ELF-1 (cell line): ENCODE results near the gene HACL1.
A peak's percentile ranks its signal among the peaks of the same experiment; 100 is the strongest.
"Not testable (repeated sequence)": the region's sequence is repeated elsewhere in the genome, so short reads cannot be mapped to it uniquely, and the experiment has no call there.

Experiments
- DNase-seq: peaks from one replicate; pipeline ENCODE4 v3.0.0-alpha.2; 2016; ENCODE audit warnings: low read depth, low spot score

HACL1 gene

DNA sequence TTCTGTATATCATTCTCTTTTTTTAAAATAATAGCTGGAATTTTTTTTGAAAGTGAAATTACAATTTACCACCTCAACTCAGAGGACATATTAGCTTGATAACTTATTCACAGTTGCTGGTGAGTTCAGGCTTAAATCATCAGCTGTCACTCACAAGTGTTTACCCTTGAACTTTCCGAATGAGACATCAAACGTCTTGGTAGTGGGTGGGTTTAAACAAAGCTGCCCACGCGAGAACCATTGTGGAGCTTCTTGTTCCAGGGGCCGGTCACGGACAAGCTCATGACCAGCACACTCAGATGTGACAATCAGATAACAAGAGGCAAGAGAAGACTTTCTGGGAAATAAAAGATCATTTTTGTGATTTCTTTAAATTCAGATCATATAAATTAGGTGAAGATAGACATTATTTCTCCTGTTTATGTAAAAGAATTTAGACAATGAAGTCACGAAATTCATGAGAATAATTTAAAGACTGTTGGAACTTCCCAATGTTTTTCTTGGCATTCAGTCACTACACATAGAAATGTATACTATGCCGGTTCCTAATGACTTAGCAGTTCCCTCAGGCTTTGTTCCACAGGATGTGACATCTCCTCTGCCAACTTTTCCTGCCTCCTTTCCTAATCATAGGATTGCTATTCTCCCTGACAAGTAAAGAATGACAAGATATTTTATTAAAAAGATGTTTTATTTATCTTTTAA is 29.4 kb upstream of the HACL1 start:
- DNase-seq = no peak

DNA sequence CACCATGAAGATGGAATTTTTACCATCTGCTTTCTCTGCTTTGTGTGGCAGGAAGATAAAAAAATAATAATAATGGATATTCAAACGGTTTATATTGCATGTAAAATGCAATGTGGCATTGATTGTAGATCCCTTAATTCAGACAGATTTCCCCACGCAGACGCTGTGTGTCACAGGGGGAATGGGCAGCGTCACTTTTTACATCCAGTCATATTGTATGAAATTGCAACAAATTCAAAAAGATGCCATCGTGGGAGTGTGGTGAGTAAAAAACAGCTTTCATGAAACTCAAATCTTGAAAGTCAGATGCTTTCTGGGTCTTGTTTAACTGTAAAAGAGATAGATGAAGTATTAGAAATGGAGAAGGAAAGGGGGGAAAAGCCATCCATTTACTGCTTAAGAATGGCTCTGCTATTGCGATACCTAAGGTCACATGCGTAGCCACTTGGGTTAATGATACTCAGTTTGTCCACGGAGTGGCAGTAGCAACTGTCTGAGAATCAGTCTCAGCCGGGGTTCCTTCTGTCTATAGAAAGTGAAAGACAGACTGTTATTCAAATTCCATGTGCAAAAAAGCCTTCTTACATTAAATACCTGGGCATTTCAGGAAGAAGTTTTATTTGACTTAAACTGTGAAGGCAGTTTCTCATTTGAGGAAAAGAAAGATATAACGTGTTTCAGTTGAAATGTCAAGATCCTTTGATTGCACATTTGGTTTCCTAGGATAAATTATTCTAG is 28.7 kb upstream of the HACL1 start:
- peak; percentile 35 for DNase-seq

DNA sequence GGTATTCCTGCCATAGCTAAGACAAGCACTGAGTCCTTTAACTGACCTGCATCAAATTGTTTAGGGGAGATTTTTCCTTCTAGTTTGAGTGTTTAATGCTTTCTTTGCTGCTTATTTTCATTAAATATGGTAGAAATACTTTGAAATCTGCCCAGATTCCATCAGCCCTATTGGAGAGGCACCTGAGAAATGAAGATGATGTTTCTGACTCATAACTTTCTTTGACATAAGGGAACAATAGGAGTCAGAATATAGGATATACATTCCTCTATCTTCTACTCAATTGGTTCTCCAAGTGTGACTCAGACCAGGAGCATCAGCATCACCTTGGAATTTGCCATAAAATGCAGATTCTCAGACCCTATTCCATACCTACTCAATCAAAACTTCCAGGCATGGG is 27.6 kb upstream of the HACL1 start:
- no peak for DNase-seq

DNA sequence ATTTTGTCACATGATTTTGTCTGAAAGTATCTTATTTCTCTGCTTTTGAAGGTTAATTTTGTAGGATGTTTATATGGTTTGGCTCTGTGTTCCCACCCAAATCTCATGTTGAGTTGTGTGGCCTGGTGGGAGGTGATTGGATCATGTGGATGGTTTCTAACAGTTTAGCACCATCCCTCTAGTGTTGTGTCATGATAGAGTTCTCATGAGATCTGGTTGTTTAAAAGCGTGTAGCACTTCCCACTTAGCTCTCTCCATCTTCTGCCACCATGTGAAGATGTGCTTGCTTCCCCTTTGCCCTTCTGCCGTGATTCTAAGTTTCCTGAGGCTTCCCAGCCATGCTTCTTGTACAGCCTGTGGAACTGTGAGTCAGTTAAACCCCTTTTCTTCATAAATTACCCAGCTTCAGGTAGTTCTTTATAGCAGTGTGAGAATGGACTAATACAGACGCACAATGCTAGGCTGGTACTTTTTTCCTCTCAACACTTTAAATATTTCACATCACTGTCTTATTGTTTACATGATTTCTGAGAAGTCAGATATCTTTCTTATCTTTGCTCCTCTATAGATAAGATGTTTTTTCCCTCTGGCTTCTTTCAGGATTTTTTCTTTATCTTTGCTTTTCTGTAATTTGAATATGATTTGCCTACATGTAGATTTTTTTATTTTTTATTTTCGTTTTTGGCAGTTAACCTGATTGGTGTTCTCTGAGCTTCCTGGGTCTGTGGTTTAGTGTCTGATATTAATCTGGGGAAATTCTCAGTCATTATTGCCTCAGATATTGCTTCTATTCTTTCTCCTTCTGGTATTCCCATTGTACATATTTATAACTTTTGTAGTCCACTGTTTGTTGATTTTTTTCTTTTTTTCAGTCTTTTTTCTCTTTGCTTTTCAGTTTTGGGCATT is 22.4 kb upstream of the HACL1 start:
- DNase-seq = no peak

DNA sequence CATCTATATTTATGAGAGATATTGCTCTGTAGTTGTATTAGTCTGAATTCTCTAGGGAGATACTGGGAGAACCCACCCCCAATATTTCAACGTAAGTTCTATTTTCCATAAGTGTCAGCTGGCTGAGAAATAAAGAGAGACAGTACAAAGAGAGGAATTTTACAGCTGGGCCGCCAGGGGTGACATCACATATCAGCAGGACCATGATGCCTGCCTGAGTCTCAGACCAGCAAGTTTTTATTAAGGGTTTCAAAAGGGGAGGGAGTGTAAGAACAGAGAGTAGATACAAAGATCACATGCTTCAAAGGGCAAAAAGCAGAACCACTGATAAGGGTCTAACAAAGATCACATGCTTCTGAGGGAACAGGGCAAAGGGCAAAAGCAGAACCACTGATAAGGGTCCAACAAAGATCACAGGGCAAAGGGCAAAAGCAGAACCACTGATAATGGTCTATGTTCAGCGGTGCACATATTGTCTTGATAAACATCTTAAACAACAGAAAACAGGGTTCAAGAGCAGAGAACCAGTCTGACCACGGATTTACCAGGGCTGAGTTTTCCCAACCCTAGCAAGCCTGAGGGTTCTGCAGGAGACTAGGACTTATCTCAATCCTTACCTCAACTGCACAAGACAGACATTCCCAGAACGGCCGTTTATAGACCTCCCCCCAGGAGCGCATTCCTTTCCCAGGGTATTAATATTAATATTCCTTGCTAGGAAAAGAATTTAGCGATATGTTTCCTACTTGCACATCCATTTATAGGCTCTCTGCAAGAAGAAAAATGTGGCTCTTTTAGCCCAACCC is 18.5 kb upstream of the HACL1 start:
- not testable (repeated sequence) for DNase-seq

DNA sequence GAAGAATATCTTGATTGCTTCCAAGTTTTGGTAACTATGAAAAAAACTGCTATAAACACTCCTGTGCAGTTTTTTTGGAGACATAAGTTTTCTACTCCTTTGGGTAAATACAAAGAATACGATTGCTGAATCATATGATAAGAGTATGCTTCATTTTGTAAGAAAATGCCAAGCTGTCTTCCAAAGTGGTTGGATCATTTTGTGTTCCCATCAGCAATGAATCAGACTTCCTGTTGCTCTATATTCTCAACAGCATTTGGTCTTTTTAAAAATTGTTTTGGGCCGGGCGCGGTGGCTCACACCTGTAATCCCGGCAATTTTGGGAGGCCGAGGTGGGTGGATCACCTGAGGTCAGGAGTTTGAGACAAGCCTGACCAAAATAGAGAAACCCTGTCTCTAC is 14.7 kb upstream of the HACL1 start:
- no peak for DNase-seq

DNA sequence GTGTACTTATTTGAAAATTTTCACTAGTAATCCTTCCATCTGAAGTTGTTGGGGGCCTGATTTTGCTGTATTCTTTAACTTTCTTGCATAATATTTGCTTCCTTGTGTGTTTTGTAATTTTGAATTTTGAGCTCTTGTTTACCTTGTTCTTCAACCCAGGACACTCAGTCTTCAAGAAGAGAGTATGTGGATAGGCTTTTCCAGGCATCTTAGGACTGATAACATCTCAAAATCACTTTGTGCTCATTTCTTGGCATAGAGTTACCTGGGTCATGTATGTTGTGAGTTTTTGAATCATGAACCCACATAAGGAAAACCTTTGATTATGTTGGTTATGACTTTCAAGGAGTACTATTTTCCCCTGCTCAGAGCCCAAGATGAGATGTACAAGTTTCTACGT is 13.6 kb upstream of the HACL1 start:
- DNase-seq = no peak

DNA sequence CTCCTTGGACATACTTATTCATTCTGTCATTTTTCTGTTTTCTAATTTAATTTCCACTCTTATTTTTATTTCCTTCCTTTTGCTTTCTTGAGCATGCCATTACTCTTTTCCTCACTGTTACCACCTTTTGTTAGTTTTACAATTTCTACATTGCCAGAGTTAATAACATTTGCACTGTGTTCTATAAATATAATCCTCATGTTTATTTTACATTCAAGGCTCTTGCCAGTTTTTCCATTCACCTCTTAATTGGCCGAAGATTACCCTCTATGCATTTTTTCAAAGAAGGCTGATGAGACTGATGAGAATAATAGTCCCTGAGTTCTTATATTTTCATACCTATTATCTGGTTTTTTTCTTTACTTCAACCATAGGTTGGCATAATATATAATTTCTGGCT is 10.6 kb upstream of the HACL1 start:
- DNase-seq = no peak

DNA sequence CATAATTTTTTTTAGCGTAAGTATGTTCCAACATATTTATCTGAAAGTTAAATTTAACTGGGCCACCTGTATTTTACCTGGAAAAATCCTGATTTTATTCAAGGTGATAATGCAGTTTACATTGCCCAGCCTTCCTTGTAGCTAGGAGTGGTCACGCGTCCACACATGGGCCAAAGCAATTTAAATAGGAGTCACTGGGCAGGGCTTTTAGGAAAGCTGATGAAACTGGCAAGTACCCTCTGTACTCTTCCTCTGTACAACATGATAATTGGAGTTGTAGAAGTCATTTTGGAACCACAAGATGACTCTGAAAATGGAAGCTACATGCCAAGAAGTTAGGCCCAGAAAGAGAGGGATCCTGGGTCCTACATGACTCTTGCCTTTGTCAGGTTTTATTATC is 9.6 kb upstream of the HACL1 start:
- no peak for DNase-seq

DNA sequence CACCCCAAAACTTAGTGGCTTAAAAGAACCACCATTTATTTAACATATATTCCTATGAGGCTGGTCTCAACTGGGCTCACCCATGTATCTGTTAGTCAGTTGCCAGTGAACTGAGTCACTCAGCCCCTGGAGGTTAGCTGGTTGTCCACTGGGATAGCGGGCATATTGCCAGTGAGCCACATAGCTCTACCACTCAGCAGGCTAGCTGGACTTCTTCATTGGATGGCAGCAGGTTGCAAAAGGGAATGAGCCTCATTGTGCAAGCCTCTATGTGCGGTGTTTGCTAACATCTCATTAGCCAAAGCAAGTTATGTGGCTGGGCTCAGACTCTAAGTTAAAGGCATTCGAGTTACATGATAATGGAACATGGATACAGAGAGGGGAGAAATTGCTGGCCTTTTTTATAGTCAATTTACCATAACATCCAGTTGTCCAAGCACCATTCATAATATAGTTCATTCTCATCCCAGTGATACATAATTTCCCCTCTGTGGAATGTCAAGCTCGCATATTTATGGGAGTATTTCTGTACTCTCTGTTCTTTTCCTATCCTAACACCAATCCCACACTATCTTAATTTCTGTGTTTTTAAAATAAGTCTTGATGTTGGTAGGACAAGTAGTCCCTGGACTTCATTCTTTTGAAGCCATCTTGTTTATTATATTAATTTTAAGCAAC is 8.9 kb upstream of the HACL1 start:
- DNase-seq = no peak

DNA sequence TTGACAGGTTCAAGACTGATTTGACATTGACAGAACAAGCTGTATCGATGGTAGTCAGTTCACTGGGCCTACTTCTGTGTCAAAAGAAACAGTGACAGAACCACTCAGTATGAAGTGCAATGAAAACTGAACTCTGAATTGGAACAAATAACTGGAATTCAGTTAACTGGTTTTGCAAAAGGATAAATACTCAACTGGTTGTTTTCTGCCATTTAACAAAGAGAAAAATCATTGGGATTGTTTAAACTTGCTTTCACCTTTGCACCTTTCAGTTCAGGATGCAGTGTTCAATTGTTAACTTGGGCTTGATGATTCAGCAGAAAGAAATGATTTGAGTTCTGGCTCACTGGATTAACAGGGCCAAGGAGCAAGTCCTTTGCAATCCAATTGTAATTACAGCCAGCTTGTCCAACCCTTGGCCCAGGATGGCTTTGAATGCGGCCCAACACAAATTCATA is 5.1 kb upstream of the HACL1 start:
- no peak for DNase-seq

DNA sequence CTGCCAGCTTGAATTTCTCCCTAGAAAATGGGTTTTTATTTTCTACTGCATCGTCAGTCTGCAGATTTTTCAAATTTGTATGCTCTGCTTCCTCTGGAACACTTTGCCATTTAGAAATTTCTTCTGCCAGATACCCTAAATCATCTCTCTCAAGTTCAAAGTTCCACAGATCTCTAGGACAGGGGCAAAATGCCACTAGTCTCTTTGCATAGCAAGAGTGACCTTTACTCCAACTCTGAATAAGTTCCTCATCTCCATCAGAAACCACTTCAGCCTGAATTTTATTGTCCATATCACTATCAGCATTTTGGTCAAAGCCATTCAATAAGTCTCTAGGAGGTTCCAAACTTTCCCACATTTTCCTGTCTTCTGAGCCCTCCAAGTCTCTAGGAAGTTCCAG is 3.2 kb upstream of the HACL1 start:
- DNase-seq = not testable (repeated sequence)

DNA sequence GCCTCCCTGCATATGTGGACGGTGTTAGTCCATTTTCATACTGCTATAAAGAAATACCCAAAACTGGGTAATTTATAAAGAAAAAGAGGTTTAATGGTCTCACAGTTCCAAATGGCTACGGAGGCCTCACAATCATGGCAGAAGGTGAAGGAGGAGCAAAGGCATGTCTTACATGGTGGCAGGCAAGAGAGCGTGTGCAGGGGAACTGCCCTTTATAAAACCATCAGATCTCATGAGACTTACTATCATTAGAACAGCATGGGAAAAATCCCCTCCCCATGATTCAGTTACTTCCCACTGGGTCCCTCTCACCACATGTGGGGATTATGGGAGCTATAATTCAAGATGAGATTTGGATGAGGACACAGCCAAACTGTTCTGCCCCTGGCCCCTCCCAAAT is 1.4 kb upstream of the HACL1 start:
- not testable (repeated sequence) for DNase-seq

DNA sequence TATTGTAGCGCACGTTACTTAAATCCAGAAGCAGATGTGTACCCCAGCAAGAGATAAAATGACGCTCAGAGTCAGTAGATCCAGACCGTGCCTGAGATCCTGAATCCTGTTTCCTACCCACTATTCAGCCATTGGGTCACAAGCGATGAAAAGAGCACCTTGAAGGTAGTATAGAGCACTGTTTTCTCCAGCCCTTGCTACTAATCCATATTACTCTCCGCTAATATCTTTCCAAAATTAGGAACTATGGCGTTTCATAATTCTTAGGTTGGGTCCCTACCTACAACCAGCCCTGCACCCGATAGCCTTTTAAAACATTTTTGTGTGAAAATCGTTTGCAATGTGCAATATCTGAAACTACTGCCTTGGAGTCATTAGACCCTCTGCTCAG is 772 bp upstream of the HACL1 start:
- DNase-seq = no peak

DNA sequence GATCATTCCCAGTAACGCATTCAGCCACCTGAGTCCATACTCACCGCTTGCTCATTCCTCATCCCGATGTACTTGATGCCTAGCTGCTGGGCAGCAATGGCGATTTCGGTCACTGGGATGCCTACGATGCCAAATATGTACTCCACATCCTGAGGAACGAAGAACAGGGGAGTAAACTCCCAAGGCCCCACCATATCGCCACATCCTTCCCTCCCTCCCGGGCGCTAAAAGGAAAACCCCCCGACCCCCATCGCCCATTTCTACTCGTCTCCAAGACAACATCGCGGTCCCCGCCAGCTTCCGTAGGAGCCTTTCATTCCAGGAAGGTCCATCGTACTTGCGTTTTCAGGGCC is 347 bp downstream of the HACL1 start:
- no peak for DNase-seq

DNA sequence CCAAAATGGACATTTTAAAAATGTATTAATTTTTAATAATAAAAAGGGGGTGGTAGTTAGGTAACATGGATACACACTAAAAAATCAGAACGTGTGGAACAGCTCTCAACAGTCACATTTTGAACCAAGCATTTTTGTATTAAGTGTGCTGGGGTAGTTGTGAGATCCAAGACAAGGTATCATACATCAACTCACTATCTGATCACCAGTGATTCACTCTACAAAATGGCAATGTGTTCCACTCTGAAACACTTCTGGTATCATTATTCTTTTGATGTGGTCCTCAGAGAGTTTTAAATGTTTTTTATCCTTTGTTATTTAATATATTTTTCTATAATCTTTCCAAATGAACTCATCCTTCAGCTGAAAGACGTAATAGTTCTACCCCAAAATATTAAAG is 5.4 kb downstream of the HACL1 start:
- no peak for DNase-seq

DNA sequence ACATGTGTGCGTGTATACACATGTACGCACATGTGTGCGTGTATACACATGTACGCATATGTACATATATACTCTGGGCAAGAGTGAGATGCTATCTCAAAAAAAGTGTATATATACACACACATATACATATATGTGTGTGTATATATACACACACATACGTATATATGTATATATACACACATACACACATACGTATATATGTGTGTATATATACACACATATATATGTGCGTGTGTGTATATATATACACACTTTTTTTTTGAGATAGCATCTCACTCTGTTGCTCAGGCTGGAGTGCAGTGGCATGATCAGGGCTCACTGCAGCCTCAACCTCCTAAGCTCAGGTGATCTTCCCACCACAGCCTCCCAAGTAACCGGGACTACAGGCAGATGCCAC is 8.4 kb downstream of the HACL1 start:
- no peak for DNase-seq

DNA sequence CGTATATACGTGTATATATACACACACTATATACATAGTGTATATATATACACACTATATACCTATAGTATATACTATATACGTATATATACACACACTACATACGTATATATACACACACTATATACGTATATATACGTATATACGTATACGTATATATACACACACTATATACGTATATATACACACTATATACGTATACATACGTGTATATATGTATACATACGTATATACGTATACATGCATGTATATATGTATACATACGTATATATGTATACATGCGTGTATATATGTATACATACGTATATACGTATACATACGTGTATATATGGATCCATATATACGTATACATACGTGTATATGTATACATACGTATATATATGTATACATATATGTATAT is 9.4 kb downstream of the HACL1 start:
- DNase-seq = no peak

DNA sequence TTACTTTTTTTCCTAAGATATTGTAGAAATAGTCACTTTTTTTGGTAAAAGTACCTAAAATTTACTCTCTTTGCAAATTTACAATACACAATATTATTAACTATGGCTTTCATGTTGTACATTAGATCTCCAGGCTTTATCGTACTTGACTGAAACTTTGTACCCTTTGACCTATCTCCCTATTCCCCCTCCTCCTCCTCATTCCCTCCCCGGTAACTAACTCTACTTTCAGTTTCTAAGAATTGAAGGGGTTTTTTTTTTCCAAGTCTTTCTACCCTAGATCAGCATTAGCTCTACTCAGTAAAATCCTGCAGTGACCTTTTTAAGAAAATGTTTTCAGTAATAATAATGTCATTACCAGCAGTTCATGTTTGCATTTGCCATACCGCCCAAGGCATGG is 10.1 kb downstream of the HACL1 start:
- no peak for DNase-seq

DNA sequence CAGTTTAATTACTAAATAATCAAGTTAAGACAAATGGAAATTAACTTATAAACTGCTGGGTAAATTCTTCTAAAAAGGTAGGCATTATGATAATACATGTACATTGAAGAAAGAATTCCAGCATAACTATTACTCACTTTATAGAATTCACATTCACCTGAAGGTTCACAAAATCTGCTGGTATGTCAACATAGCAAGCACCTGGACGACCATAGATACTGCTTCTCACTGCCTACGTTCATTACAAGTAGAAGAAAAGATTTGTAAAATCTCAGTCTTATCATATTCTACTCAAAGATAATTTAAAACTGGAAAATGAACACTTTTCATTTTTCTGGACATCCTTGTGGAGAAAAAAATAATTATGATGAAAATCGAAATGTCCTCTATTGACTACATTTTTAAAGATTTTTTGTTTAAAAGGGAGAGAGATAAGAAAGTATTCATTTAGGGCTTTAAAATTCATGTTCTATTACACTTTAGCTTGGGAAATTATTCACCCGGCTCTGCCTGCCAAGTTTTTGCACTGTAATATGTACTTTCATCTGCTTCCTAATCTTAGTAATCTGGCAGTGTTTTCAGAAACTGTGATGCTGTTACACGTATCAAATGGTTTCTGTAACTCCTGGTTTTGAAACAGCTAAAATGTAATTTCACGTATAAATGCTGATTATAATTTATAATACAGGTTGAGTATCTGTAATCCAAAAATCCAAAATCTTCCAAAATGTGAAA is 16.1 kb downstream of the HACL1 start:
- no peak for DNase-seq
